AG04449 (cell line): ENCODE results near the gene SGPP2.

ENCODE experiments used
- CTCF ChIA-PET: fragments of 350-600 bp; formaldehyde crosslinking; extraction: SDS; loops from one replicate; lab custom pipeline; 2021; ENCODE audit warnings: antibody characterized with exemption; lab: Yijun Ruan, JAX
- POLR2A ChIA-PET: fragments of 400-600, 350-600 bp; formaldehyde crosslinking; extraction: SDS; loops from one replicate; lab custom pipeline; 2020; ENCODE audit warnings: antibody characterized with exemption, inconsistent platforms; lab: Yijun Ruan, JAX
- DNase-seq: peaks from one replicate; pipeline ENCODE4 v3.0.0-alpha.2; 2010; ENCODE audit warnings: low read depth, low spot score
- H3K4me3 ChIP-seq: 2 replicates; pipeline ENCODE4 v1.5.1; 2011; ENCODE audit warnings: low read depth, mild to moderate bottlenecking, control low read depth, low read length
- CTCF ChIP-seq: IDR thresholded peaks from one replicate; pipeline ENCODE4 v1.5.1; 2011; ENCODE audit warnings: mild to moderate bottlenecking, moderate library complexity, low read length, control low read depth, inconsistent platforms; ENCODE audit not compliant: insufficient read depth; ENCODE audit errors: missing control alignments

SGPP2 gene

GRCh38 chr2:222424276-222424728, at the start of gene SGPP2:
TSS of gene SGPP2 (plus strand) at chr2:222424543. CDS start at chr2:222424603, 60 bp downstream.
- CTCF ChIA-PET, result no interaction called here

GRCh38 chr2:222375798-222376197, 48.5 kb upstream of the SGPP2 start:
- CTCF ChIA-PET, result no interaction called here
- no peak for TF ChIP-seq CTCF
- no peak for DNase-seq
- POLR2A ChIA-PET, result no interaction called here
- H3K4me3 ChIP-seq, result no peak overlapping the region

More at GRCh38 chr2:222424276-222424728, at the start of gene SGPP2:
- TF ChIP-seq CTCF, result no peak
- no peak for DNase-seq
- POLR2A ChIA-PET, result no interaction called here
- H3K4me3 ChIP-seq, result no peak within 1 kb of the TSS

GRCh38 chr2:222380456-222380855, 43.9 kb upstream of the SGPP2 start:
- H3K4me3 ChIP-seq, result no peak overlapping the region
- DNase-seq, result no peak
- no peak for TF ChIP-seq CTCF
- ChIA-PET POLR2A (no interaction called here), CTCF (no interaction called here)

GRCh38 chr2:222381566-222381965, 42.8 kb upstream of the SGPP2 start:
- CTCF ChIA-PET, result no interaction called here

GRCh38 chr2:222383255-222383654, 41.1 kb upstream of the SGPP2 start:
- no peak for TF ChIP-seq CTCF
- no peak overlapping the region for H3K4me3 ChIP-seq
- POLR2A ChIA-PET, result no interaction called here
- no peak for DNase-seq
- CTCF ChIA-PET, result no interaction called here

More at GRCh38 chr2:222381566-222381965, 42.8 kb upstream of the SGPP2 start:
- POLR2A ChIA-PET, result interaction anchor here (0.6 kb wide), 1 partner anchor 73 kb away, joined by 3 read pairs; no protein-coding TSS in a partner anchor
- no peak for DNase-seq
- no peak for TF ChIP-seq CTCF
- no peak overlapping the region for H3K4me3 ChIP-seq

- DNase-seq, result no peak
- ChIA-PET CTCF (no interaction called here), POLR2A (no interaction called here)
- no peak for TF ChIP-seq CTCF
- no peak overlapping the region for H3K4me3 ChIP-seq
Observed at GRCh38 chr2:222391743-222392285, 32.5 kb upstream of the SGPP2 start.
